ENCODE results near the gene ATRNL1.

GRCh38 chr10:115052728-115053127 lies 40.4 kb upstream of the ATRNL1 start:
- TF ChIP-seq EZH2 (IDR thresholded peaks at IDR 0.05; ENCODE audit: borderline replicate concordance, low read length) = no peak
- TF ChIP-seq CTCF (IDR thresholded peaks at IDR 0.05; ENCODE audit: low read length) = no peak

Measured in OCI-LY1 (cell line).